GM12892 (cell line): ENCODE results near the gene PIK3R6.

Experiments
- POLR2A ChIP-seq: IDR thresholded peaks from 2 replicates; pipeline ENCODE4 v1.6.1; 2011; ENCODE audit warnings: low read depth, low read length, control low read depth
- POLR2AphosphoS5 ChIP-seq: IDR thresholded peaks from 2 replicates; pipeline ENCODE4 v1.6.1; 2011; ENCODE audit warnings: low read depth, low read length, control low read depth

DNA sequence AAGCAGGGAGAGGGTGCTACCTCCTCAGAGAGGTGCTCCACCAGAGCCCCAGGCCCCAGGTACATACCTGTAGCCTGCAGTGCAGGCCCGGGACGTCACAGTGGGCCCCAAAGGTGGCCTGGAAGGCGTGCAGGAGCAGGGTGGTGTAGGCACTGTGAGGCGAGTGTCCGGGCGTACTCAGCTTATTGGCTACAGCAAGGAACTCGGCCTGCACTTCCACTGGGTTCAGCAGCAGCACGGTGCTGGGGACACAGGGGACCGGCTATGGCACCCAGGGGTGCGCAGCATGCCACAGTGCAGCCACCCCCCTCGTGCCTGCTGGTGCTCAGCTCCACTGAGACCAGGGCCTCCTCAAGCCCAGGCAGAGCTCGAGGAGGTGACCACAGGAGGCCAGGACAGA is 23.2 kb upstream of the PIK3R6 start:
- TF ChIP-seq POLR2A, result no peak
- TF ChIP-seq POLR2AphosphoS5, result no peak
